NCI-H82 treated with DMSO at 0.1 percent for 48 hours (cell line): ENCODE results near the gene LSM10.

Source experiments
- DNase-seq: peaks from one replicate; lab custom pipeline; 2025; ENCODE audit not compliant: unreplicated experiment; lab: John Stamatoyannopoulos, UW

LSM10 gene

DNA sequence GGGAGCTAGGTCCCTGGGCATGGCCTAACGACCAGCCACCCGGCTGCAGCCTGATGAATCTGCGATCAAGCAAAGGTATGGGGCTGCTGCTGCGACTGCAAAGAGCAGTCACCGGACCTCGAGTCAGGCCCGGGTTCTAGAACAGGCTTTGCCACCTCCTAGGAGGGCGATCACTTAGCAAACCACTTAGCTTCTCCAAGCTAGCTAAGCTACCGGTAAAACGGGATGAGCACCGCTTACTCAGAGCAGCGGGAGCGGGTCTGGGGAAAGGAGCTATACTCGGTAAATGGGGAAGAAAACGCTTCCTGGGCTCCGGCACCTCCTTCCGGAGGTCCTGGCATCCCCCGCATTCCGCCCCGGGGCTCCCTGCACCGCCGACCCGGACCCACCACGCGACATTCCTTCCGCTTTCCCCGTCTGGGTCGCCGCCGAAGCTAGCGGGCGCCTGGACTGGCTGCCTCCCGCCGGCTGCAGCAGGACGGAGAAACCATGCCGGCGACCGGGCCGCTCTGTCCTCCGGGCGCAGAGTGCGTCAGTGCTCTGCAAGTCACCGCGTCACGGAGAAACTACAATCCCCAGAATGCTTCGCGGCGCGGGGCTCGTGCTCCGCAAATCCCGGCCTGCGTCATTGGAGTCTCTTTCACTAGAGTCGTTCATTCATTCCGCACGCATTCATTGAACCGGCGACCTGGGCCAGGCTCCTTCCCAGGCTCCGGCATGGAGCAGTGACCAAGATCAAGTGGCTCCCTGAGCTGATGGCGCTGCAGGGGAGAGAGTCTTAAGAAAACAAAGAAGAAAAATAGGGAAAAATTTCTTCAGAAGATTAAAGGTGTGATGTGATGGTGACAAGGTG, at the start of gene LSM10:
Gene LSM10, minus strand, starts transcription at position 531 of the 853 bp plus-strand sequence. CDS start 3,779 bp downstream, outside the sequence.
- DNase-seq, result peak; percentile 76

DNA sequence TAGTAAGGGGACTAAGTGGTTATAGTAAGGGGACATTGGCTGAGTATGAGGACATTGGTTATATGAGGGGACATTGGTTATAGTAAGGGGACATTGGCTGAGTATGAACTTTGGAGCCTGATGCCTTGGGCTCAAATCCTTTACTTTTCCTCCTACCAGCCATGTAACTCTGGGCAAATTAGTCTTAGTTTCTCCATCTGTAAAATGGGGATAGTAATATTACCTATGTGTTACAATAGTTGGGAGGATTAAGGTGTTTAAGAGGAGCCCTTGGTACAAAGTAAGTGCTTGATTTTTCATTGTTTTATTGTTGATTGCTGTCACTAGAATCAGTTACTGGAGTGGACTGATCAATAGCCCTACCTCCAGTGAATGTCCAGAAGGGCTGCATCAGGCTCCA, 49.7 kb upstream of the LSM10 start:
- DNase-seq, result no peak

DNA sequence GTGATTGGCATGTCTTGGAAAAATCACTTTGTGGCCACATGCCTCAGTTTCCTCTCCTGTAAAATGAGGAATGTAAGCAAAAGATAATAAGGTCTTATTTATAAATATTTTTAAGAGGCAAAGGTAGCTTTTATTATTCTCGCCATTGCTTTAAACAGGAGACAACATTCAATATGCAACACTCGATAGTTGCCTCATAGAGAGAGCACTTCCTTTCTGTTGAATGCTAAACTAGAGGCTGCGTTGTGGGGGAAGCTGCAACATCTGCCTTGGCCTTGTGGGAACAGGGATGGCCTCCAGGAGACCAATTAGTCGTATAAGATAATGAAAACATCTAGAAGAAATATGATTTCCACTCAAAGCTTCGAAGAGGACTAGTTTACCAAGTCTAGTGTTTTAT, 49.0 kb upstream of the LSM10 start:
- DNase-seq, result no peak

DNA sequence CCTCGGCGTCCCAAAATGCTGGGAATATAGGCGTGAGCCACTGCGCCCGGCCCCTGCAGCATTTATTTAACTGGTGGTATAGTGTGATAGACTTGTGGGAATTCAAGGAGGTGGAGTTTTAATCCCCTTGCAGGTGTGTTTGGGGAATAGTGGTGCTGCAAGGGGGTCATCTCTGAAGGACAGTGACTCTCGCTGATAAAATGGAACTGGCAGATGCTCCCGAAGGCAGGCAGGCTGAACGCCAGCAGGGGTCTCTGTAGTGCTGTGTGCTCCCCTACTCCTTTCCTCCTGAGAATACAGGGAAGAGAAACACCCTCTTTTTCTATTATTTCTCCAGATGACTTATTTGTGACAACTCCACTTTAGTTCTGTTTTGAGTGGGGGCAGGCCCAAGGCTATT, 48.6 kb upstream of the LSM10 start:
- DNase-seq, result peak; percentile 66

DNA sequence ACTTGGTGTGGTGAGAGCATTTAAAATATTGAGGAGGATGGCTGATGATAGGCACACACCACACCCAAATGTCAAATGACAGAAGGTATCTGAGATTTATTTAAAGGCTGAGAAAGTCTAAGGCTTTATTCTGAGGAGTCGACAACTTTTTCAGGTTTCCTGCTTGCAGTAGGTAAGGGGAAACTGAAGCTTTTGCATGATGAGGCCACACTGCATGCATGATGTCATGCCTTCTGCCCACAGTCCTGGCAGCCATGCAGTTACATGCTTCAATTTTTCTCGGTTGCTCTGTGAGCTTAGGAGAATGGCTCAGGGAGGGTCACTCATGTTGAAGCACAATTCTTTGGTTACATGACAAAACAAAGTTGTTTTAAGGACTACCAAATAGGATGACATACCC, 45.6 kb upstream of the LSM10 start:
- no peak for DNase-seq

DNA sequence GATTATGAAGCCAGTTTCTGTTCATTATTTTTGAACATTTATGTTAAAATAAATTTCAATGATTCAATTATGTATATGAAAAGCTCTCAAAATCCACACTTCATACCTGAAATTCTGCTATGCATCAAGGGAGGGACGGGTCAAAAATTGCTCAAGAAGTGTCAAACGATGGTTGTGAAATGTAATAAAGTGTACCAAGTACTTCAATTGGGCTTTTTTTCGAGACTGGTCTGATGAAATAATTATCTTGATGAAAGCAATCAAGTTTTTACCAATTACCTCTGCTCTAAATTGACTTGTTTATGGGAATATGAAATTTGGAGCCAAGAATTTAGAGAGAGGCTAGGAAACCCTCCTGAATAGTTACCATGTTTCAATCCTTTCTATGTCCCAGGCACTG, 44.6 kb upstream of the LSM10 start:
- no peak for DNase-seq

DNA sequence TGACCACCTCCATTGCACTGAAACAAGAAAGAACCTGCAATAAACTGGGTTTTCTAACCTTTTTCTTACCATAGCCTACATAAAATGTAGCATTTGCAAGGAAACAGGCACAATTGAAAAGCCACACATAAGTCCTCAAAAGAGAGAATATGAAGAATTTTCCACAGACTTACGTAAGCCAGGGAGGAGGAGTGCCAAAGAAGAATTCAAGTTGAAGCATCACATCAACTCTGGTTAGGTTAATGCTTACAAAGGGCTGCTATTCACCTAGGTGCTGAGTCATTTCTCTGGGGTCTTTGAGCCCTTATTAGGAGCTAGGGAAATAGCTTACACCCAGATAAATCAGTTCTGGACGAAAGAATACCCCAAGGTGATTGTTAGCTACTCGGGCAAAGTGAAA, 42.9 kb upstream of the LSM10 start:
- DNase-seq, result no peak

DNA sequence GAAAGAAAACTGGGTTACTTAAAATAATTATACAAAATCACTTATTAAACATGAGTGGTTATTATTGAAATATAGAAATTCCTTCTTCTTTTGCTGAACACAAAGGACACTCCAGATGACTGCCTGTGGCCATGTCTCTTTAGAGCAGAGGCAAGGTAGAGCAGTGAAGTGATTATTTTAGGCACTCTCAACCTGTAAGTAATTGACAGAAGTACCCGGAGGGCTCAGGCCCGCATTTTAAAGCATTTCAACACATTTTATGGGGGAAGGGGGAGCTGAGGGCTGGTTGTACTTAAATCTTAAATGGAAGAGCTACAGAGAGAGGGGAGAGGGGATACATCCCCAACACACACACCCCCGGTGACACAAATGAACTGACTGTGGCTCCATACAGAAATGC, 42.3 kb upstream of the LSM10 start:
- no peak for DNase-seq

DNA sequence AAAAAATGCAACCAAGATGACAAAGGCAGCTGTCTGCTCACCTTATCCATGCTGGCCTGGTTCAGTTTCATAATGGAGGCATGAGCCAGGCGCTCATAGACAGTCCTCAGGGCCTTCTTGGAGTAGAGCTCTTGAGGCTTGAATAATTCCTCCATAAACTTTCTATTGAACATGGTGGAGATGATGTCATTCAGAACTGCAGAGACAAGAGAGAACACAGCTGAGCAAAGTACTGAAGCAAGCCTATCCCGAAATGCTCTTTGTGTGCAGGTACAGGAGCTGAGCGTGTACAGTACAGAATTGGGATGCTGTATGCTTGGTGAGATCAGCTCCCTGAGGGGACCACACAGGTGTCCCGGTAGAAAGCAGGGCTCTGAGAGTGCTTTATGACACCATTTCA, 41.0 kb upstream of the LSM10 start:
- no peak for DNase-seq

DNA sequence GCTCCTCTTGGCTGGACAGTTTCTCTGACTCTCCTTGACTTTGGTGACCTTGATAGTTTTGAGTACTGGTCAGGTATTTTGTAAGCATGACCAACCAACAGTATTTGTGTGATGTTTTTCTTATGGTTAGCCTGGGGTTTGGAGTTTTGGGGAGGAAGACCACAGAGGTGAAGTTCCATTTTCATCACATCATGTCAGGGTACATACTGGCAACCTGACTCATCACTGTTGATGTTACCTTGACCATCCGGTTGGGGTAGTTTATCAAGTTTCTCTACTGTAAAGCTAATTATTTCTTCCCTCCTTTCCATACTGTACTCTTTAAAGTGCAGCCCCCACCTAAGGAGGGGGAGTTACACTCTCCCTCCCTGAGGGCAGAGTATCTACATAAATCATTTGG, 39.1 kb upstream of the LSM10 start:
- DNase-seq, result no peak

DNA sequence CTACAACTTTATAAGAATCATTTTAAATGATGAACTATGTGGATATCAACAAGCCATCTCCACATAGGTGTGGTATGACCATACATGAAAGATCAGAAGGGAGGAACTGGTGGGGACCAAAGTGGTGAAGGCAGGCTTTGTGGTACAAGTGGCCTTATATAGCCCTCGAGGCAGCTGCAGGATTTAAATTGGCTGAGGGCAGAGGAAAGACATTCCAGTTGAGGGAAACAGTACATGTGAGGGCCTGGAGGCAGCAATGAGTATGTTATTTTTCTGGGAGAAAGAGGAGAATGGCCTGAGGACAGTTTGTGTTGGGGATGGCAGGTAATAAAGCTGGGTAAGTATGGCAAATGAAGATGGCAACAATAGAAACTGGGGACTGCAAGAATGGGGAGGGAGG, 35.4 kb upstream of the LSM10 start:
- DNase-seq, result no peak

DNA sequence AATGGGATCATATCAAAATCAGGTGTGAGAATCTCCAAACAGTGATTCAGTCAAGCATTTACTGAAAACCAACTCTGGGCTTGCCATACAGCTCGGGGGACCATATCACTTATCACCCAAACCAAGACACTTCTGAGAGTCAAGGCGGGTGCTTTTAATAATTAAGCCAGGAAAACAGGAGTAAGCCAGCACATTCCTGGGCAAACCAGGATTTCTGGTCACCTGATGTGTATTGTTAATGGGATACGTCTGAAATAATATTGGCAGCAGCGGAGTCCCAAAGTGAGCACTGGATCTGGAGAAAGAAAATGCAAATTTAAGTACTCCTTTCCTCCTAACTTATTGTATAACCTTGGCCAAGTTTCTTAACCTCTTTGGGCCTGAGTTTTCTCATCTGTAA, 34.9 kb upstream of the LSM10 start:
- DNase-seq, result no peak

DNA sequence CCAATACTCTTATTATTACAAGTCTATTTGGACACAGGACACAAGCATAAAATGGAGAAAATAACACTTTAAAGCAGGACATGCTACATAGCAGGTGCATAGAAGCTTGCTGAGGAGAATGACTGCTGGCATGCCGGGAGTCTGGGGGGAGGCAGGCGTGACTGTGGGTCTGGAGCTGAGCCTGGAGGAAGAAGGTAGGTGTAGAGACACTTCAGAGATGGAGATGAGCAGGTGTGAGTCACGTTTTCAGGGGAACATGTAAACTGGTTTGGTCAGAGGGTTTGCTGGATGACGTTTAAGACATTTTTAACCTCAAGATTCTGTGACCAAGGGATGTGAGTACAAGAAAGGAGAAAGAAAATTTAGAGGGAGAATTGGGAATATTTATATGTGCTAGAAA, 28.1 kb upstream of the LSM10 start:
- DNase-seq, result no peak

DNA sequence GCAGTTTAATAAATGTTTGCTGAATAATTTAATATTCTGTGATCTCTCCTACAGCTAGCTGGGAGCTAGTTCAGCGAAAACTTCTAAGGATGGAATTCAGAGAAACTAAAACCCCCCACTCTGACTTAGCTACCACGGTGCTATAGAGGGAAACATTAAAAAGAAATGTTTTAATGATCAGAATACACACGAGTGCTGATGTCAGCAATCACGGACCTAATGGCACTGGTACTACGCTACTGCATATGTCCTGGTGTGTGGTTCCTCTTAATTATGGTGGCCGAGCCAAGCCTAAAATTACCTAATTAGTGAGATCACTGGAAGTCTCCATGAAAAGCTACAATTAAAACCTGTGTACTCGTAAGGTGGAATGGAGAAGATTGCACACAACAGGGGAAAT, 23.9 kb upstream of the LSM10 start:
- no peak for DNase-seq

DNA sequence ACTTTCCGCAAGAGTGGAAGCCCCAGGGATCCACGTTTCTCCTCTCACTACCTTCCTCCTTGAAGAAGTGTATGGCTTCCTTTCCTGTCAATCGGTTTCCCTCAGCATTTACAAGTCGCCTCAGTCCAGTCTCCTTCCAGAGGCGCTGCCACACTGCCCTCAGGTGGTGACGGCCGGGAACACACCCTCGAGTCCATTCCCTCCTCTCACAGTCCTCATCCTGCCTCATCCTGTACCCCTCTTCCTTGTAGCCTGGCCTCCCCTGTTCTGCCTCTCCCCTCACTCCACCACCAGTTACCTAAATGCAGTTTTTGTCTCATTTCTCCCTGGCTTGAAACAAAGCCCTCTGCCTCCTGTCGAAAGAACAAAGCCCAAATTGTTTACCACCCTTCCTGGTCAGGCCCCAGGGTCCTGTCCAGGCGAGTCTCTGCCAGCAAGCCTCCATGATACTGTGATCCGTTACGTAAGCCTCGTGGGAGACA, 23.2 kb upstream of the LSM10 start:
- peak; percentile 69 for DNase-seq

DNA sequence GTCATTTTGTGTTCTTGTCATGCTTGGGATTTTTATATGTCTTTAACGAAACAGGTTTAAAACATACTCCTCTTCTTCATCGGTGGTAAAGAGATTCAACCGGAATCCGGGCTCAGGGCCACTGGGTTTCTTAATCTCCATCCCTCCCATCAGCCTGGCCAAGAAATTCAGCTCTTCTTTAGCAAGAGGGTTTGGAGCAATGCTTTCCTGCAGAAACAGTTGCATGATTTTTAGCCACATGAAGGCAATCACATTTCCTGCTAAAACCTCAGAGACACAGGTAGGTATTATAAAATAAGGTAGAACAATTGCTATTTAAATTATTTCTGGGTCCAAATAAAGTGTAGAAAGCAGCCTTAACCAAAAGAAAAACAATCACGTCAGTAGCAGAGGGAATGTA, 22.7 kb upstream of the LSM10 start:
- no peak for DNase-seq

DNA sequence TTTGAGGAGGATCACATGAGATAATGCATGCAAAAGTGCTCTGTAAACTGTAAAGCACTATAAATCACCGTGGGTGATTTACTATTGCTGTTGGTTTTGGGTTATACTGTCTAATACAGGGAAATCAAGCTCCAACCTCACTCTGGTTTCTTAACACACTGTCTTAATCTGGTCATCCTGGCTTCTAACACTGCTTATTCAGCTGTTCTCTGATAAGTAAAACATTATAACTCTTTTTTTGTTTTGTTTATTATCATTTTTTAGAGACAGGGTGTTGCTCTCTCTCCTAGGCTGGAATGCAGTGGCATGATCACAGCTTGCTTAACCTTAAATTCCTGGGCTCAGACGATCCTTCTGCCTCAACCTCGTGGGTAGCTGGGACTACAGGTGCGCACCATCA, 21.9 kb upstream of the LSM10 start:
- no peak for DNase-seq

DNA sequence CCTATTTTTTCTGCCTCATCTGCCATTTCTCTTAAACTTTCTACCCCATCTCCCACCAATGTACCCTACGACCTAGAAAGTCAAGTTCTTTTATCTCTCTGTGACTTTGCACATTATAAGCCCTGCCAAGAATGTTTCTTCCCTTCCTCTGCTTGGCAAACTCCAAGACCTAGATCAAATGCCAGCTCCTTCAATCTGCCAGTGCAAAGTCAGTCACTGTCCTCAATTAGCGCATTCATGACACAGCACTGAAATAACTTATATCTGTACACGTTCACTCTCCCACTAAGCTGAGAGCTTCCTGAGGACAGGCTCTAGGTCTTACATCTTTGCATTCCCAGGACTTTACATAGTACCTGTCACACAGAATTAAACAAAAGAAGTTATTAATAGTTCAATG, 21.4 kb upstream of the LSM10 start:
- DNase-seq, result no peak

DNA sequence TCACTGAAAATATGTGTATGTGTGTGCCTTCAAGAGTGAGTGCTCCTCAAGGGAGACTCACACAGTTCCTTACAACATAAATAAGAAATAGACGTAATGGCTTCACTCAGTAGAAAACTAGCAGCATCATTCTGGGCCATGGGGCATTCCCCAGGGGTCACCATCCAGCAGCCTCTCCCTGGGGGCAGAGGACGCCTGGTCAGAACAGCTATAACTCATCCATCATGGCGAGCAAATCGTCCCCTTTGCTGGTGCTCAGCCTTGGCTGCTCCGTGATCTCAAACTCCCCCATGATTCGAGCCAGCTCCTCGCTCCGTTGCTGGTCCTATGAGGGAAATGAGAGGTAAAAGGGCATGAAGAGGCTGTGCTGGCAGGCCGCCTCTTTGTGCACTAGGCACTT, 20.2 kb upstream of the LSM10 start:
- DNase-seq, result no peak

DNA sequence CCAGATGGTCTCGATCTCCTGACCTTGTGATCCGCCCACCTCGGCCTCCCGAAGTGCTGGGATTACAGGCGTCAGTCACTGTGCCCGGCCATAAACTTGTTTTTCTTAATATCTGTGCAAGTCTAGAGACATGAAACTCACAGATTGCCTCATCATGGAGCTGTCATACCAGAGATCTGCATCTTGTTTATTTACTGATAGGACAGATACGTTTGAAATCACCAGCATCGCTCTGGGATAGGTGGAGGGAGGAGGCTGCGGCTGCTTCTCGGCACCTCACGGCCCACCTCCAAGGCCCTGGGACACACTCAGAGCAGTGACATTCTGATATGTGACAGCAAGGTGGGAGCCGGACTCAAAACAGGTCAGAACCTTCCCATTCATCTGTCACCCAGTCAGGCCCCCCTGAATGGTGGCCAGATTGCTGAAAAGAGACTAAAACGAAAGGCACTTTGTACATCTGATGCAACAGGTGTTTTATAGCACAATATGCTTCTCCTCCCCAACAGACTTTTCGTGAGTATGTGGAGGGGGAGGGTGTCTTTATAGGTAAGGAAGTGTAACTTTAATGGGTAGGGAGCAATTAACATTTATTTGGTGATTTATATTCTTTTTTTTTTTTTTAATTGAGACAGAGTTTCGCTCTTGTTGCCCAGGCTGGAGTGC, 18.1 kb upstream of the LSM10 start:
- DNase-seq, result no peak

DNA sequence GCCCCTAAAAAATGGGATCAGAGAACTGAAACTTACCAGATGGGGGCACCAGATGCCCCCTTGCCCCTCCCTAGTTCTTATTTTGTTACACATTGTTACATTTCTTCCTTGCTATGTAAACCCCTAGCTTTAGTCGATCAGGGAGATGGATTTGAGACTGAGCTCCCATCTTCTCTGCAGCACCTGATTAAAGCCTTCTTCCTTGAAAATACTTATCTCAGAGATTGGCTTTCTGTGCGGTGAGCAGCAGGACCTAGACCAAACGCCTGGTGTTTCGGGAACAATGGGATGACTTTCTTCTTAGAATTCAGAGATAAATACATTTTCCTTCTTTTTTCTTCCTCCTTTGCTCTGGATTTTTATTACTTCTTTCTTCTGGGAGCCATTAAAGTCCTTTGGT, 16.7 kb upstream of the LSM10 start:
- DNase-seq, result no peak
